ENCODE data around the gene B4GALT2.

DNA sequence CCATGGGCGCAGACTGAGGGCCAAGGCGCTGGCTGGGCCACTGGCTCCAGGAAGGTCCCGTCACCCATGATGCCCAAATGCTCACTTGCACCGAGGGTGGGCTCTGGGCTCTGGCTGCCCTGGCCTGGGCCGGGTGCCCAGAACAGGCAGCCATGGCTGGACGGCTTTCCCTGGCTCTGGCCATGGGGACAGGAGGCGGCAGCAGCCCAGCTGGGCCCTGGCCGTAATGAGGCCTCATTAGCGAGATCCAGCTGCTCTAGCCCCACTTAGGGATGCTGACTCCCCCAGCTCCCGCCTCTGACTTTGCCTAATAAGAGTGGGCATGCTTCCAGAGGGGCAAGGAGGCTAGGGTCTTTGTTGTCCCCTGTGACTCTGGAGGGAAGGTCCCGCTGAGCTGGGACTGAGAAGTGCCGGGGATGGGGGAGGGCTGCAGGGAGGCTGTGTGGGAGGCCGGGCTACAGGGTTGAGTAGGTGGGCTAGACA is 40.5 kb downstream of the B4GALT2 start:
- TF ChIP-seq, protein P1, sequence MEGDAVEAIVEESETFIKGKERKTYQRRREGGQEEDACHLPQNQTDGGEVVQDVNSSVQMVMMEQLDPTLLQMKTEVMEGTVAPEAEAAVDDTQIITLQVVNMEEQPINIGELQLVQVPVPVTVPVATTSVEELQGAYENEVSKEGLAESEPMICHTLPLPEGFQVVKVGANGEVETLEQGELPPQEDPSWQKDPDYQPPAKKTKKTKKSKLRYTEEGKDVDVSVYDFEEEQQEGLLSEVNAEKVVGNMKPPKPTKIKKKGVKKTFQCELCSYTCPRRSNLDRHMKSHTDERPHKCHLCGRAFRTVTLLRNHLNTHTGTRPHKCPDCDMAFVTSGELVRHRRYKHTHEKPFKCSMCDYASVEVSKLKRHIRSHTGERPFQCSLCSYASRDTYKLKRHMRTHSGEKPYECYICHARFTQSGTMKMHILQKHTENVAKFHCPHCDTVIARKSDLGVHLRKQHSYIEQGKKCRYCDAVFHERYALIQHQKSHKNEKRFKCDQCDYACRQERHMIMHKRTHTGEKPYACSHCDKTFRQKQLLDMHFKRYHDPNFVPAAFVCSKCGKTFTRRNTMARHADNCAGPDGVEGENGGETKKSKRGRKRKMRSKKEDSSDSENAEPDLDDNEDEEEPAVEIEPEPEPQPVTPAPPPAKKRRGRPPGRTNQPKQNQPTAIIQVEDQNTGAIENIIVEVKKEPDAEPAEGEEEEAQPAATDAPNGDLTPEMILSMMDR (IDR thresholded peaks at IDR 0.05): no peak
- no peak for TF ChIP-seq POLR2A (IDR thresholded peaks at IDR 0.05)
